ENCODE measurements around the gene E2F8.
"Not testable (repeated sequence)": the region's sequence is repeated elsewhere in the genome, so short reads cannot be mapped to it uniquely, and the experiment has no call there.

The E2F8 gene

DNA sequence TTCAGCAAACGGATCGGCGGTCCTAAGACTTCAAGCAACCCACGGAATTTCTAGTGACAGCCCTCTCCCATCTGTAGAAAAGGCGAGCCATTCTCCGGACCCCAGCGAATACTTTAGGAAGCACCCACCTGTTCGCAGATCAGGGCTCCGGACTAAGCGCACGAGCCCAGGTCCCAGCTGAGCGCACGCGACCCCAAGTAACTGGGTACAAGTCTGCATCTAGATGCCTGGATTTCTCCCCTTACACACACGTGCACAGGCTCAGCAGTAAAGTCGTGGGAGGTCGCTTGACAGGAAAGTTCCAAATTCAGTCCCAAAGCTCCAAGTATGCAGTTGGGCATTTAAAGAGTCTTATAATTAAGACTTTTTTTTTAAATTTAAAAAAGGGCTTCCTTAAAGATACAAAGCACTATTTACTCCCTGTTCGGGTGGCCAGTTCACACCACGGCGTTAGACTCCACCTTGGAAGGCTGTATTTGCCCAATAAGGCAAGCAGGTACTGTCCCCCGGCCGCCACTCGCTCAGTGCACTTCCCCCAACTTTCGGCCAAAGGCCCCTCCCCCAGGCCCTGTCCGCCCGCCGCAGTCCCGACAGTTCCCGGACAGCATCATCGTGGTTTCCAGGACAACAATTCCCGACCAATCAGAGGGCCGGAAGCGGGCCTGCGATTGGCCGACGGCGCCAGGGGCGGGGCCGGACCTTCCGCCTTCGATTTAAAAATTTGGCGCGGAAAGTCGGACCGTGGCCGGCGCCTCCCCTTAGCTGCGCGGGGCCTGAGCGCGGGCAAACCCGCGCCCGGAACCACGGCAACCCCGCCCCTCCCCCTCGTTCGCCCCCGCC, at the start of gene E2F8:
E2F8 (minus strand) TSS at position 526 of the 840 bp plus-strand sequence. CDS start 824 bp downstream, outside the sequence.
- DNase-seq = peak; percentile 82

- no peak for DNase-seq
Observed at GRCh38 chr11:19290356-19290755, 49.6 kb upstream of the E2F8 start.

DNA sequence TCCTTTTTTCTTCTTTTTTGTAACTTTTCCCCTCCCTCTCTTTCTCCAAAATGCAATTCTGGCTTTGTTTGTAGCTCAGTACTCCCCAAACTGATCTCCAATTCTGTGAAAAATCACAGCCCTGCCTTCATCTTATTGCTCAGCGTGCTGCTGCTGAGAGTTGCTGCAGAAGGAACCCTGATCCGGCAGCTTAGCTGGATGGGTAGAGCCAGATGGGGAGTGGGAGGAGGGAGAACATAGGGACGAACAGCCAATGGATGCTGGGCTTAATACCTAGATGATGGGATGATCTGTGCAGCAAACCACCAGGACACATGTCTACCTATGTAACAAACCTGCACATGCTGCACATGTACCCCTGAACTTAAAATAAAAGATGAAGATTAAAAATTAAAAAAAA, 47.5 kb upstream of the E2F8 start:
- no peak for DNase-seq

DNA sequence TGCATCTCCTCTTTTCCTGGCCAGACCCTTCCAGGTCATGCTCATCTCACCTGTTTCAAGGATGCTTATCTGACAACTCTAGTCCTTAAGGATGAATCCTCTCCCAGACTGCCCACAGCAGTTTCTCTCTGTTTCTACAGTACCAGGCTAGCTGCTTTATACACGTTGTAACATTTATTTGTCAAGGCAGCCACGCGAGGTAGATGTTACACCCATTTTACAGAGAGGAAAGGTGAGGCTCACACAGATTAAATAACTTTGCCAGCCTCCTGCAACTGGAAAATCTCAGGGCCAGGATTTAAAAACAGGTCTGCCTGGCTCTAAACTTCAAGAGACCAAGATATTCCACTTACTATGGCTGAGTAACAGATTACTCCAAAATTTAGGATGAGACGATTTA, 45.7 kb upstream of the E2F8 start:
- DNase-seq = no peak

- no peak for DNase-seq
Observed at GRCh38 chr11:19284881-19285280, 44.1 kb upstream of the E2F8 start.

- no peak for DNase-seq
Observed at GRCh38 chr11:19283991-19284390, 43.2 kb upstream of the E2F8 start.

DNA sequence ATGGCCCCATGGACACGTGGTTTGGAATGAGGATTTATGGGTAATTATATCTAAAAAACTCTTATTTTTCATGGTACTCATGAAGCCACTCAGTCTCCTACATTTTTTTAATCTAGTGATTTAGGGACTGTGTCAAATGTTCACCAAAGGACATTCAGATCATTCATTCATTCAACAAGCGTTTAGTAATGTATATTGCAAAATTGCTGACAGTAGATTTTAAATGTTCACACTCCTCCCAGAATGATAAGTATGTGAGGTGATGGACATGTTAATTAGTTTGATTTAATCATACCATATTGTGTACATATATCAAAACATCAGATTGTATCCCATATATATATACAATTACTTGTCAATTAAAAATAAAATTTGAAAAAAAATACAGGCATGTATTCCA, 40.8 kb upstream of the E2F8 start:
- no peak for DNase-seq

- DNase-seq = no peak
Observed at GRCh38 chr11:19281041-19281440, 40.3 kb upstream of the E2F8 start.

DNA sequence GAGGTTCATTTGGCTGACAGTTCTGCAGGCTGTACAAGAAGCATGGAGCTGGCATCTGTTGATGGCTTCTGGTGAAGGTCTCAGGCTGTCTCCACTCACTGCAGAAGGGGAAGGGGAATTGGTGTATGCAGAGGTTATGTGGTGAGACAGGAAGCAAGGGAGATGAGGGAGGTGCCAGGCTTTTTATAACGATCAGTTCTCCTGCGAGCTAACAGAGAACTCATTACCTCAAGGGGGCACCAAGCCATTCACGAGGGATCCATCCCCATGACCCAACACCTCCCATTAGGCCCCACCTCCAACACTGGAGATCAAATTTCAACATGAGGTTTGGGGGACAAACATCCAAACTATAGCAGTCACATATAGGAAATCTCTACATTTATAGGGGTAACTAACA, 38.7 kb upstream of the E2F8 start:
- no peak for DNase-seq

DNA sequence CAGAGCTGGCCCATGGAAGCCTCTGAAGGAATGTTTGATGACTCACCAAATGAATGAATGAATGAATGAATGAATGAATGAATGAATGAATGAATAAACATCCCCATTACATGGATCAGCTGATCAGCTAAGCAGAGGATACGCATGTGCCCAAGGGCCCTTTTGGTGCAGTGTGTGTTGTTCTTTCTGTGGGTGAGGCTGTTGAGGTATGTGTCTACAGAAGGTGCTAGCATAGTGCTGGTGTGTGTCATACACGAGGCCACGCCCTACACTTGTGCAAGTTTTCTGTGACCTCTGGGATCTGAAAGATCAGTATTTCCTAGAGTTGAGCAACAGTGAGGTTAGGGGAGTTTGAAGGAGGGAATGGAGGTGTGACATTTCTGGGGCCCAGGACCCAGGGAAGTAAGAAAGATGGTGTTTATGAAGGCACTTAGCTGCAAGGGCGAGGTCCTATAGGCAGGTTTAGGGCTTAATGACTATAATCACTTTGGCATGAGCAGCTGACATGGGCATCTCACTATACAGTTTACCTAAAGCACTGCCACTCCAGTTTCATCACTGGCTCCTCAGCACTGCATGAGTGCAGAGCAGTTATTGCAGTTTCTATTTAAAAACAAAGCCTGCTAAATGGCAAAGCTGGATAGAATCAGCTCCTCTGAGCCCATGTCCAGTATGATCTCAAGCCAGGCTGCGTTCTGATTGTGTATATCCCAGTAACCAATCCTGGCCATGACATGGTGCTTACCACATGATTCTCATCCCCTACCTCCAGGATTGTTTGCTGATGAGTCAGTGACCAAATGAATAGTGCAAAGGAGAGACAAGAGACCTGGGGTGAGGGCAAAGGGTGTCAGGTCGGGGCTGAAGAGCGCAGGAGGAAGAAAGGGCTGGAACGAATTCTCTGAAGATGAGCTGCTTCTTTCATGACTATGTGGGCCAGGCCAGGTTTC, 36.4 kb upstream of the E2F8 start:
- DNase-seq = no peak

GRCh38 chr11:19275496-19275895, 34.8 kb upstream of the E2F8 start:
- DNase-seq = no peak

- not testable (repeated sequence) for DNase-seq
Observed at GRCh38 chr11:19273219-19273618, 32.5 kb upstream of the E2F8 start.

GRCh38 chr11:19268909-19269308, 28.2 kb upstream of the E2F8 start:
- no peak for DNase-seq

DNA sequence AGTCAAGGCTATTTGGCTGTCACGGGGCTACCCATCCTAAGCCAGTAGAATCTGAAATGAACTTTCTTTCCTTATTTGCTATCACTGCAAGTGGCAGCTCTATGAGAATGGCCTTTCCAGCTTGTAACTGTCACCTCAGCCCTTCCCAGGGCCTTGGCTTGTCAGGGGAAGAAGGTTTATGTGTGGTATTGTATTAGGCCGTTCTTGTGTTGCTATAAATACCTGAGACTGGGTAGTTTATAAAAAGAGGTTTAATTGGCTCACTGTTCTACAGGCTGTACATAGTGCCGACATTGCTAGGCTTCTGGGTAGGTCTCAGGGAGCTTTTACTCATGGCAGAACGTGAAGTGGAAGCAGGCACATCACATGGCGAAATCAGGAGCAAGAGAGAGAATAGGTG, 26.8 kb upstream of the E2F8 start:
- no peak for DNase-seq

GRCh38 chr11:19263333-19263732, 22.6 kb upstream of the E2F8 start:
- DNase-seq = no peak

DNA sequence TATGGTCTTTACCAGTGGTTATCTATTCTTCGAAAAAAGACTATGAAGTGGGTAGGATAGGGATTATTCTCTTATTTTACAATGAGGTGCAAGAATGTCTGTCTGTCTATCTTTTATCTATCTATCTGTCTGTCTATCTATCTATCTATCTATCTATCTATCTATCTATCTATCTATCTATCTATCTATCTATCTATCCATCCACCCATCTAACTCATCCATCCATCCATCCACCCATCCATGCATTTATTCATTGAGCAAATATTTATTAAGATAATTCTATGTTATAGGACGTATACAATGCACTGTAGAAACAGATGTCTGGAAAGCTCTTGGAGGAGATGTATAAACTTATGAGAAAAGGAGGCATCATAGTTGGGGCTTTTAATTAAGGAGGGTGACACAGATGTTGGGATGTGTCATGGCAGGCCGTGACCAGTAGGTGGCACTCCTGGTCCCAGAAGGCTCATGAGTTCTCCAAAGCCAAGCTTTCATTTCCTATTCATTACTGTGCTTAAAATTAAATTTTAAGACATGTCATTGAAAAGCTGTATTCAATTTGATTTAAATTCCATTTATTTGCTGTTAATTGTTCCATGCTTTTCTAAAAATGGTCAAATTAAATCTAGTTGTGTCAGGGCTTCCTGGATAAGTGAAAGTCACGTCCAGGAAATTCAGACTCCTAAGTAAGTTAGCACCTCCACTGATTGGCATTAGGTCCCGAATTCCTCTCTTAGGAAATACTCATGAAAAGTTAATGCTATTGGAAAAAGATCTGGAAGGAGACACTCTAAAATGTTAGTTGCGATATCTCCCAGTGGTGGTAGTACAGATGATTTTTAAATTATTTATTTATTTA, 19.0 kb upstream of the E2F8 start:
- peak; percentile 66 for DNase-seq

DNA sequence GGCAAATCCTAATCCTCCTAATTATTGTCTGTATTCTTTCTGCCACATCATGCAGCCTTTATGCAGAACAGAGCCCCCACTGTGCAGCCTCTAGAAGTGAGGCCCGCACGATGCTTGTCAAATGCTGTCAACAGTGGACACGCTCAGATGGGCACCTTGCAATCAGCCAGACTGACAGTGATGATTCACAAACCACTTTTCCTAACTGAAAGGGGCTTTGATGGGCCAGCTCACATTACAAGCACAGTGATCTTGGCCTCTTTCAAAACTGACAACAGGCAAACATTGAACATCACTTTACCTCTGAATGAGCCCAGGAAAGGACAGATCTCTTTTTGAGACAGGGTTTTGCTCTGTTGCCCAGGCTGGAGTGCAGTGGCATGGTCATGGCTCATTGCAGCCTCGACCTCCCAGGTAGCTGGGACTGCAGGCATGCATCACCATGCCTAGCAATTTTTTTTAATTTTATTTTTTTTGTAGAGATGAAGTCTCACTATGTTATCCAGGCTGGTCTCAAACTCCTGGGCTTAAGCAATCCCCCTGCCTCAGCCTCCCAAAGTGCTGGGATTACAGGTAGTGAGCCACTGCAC, 18.0 kb upstream of the E2F8 start:
- no peak for DNase-seq

GRCh38 chr11:19254441-19254840, 13.7 kb upstream of the E2F8 start:
- DNase-seq = not testable (repeated sequence)

DNA sequence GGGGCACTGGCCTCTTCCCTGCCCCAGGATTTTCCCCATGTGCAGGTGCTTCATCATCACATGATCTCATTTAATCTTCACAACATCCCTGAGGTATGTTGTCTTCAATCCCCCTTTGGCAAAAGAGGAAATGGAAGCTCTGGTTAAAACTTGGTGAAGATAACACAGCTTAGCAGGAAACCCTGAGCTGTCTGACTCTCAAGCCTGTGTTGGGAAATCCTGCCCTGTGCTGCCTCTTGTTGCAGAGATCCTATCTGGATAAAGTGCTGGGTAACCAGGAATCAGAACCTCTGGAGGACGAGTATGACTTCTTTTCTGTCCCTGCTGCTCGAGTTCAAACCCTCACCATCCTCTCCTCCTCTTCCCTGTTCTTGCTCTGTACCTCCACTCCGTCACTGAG, 13.1 kb upstream of the E2F8 start:
- DNase-seq = no peak

GRCh38 chr11:19253153-19253745, 12.5 kb upstream of the E2F8 start:
- DNase-seq = no peak

GRCh38 chr11:19252394-19253152, 11.8 kb upstream of the E2F8 start:
- no peak for DNase-seq
